Tibial artery (tissue), 4 donors: ENCODE results near the gene DVL2.

Source experiments
- DNase-seq, 2 donors: peaks; one replicate each; pipeline ENCODE4 v3.0.0-alpha.2; 2019
- H3K27ac ChIP-seq, 2 donors: fragments of 200-600 bp; sonication (generic) in 1 of 2; 1 replicate in 1 of 2; 2 replicates in 1 of 2; pipeline ENCODE4 v1.5.1; 2018 to 2019; ENCODE audit warnings: mild to moderate bottlenecking in 1 of 2
- H3K27me3 ChIP-seq, 2 donors: fragments of 200-600 bp; sonication (generic) in 1 of 2; one replicate each; pipeline versions ENCODE4 v1.5.1 to v1.6.0; 2016 to 2019
- H3K36me3 ChIP-seq, 3 donors: fragments of 200-600 bp; sonication (generic) in 2 of 3; one replicate each; pipeline ENCODE4 v1.5.1; 2016 to 2019; ENCODE audit warnings: mild to moderate bottlenecking in 2 of 3
- H3K4me1 ChIP-seq, 4 donors: fragments of 200-600 bp; sonication (generic) in 2 of 4; 1 replicate in 3 of 4; 2 replicates in 1 of 4; pipeline ENCODE4 v1.5.1; 2016 to 2019
- H3K4me3 ChIP-seq, 2 donors: fragments of 200-600 bp; sonication (generic) in 1 of 2; 1 replicate in 1 of 2; 2 replicates in 1 of 2; pipeline ENCODE4 v1.5.1; 2018 to 2019; ENCODE audit warnings: mild to moderate bottlenecking in 2 of 2
- H3K9me3 ChIP-seq, 3 donors: fragments of 200-600 bp; sonication (generic) in 1 of 3; one replicate each; pipeline ENCODE4 v1.5.1; 2016 to 2019
- intact Hi-C: fragments of 100-400 bp; cut with DNase I; formaldehyde crosslinking; loops from one replicate; pipeline ENCODE4 v1.15.0; 2023; ENCODE audit warnings: low total_unique reads
- TF ChIP-seq, protein P1 (sequence below), 2 experiments: fragments of 200-600 bp in 1 of 2; fragments of 450-650 bp in 1 of 2; IDR thresholded peaks; one replicate each; pipeline ENCODE4 v1.5.1; 2017 to 2019; ENCODE audit warnings: antibody characterized with exemption in 2 of 2, mild to moderate bottlenecking in 1 of 2, moderate library complexity in 1 of 2

Gene DVL2

GRCh38 chr17:7196651-7197401, 37.5 kb downstream of the DVL2 start:
- DNase-seq = no peak
- Histone ChIP-seq H3K27me3 (no peaks in the 10 kb centered on the region), H3K4me1 (no peaks in the 10 kb centered on the region), H3K36me3 (peaks cover 0 to 49% (median 37%) of the 10 kb centered on the region in 3 donors), H3K4me3 (no peak overlapping the region), H3K27ac (no peak overlapping the region), H3K9me3 (no peaks in the 10 kb centered on the region)
- TF ChIP-seq, protein P1, sequence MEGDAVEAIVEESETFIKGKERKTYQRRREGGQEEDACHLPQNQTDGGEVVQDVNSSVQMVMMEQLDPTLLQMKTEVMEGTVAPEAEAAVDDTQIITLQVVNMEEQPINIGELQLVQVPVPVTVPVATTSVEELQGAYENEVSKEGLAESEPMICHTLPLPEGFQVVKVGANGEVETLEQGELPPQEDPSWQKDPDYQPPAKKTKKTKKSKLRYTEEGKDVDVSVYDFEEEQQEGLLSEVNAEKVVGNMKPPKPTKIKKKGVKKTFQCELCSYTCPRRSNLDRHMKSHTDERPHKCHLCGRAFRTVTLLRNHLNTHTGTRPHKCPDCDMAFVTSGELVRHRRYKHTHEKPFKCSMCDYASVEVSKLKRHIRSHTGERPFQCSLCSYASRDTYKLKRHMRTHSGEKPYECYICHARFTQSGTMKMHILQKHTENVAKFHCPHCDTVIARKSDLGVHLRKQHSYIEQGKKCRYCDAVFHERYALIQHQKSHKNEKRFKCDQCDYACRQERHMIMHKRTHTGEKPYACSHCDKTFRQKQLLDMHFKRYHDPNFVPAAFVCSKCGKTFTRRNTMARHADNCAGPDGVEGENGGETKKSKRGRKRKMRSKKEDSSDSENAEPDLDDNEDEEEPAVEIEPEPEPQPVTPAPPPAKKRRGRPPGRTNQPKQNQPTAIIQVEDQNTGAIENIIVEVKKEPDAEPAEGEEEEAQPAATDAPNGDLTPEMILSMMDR (IDR thresholded peaks at IDR 0.05) = no peak
- intact Hi-C loops = no loop called here

DNA sequence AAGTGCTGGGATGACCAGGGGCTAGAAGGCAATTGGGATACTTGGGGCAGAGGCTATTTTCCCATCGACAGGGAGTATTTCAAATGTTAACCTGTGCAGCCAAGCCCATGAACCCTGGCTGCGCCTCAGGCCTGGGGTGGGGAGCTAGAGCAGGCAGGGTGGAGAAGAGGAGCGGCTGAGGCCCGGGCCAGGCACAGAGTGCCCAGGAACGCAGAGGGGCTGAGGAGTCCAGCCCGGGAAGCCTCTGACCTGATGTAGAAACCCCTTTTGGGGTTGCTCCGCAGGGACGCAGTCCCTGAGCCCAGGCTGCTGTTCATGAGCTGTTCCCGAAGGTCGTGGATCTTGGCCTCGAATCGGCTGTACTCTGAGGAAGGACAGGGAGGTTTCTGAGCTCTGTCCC, 38.3 kb downstream of the DVL2 start:
- TF ChIP-seq, protein P1 (IDR thresholded peaks at IDR 0.05) = no peak
- Histone ChIP-seq H3K27me3 (no peaks in the 10 kb centered on the region), H3K4me1 (no peaks in the 10 kb centered on the region), H3K4me3 (no peak overlapping the region), H3K9me3 (no peaks in the 10 kb centered on the region), H3K27ac (no peak overlapping the region), H3K36me3 (peaks cover 0 to 45% (median 33%) of the 10 kb centered on the region in 3 donors)
- DNase-seq = no peak
- intact Hi-C loops = no loop called here

DNA sequence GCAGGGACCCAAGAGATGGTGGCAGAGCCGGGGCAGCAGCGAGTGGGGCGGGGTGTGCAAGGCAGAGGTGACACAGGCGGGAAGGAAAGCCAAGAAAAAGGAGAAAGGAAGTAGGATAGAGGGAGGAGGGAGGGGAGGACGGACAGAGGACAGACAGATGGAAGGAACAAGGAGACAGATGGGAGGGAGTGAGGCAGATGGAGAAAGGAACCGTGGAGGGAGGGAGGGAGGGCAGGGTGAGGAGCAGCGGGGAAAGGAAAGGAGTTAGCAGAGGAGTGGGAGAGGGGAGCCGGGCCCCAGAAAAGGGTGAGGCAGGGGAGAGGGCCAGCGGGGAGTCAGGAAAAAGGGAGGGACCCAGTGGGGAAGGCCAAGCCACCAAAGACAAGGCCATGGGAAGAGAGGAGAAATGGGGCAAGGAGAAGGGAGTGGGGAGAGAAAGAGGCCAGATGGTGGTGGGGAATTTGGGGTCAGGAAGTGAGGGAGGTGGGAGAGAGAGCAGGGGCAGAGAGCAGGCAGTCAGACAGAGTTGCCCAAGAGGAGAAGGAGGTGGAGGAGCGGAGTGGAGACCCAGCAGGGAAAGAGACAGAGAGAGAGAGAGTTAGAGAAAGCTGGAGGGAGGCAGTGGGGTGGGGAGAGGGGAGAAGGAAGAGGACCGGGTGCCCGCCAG, 41.9 kb downstream of the DVL2 start:
- Histone ChIP-seq H3K27ac (no peak overlapping the region), H3K4me3 (no peak overlapping the region), H3K36me3 (peaks cover 0 to 54% (median 28%) of the 10 kb centered on the region in 3 donors), H3K4me1 (no peaks in the 10 kb centered on the region), H3K9me3 (no peaks in the 10 kb centered on the region), H3K27me3 (no peaks in the 10 kb centered on the region)
- TF ChIP-seq, protein P1 (IDR thresholded peaks at IDR 0.05) = no peak
- intact Hi-C loops = no loop called here
- no peak for DNase-seq

- no peak for DNase-seq
Measured at GRCh38 chr17:7191571-7192270, 42.6 kb downstream of the DVL2 start.

DNA sequence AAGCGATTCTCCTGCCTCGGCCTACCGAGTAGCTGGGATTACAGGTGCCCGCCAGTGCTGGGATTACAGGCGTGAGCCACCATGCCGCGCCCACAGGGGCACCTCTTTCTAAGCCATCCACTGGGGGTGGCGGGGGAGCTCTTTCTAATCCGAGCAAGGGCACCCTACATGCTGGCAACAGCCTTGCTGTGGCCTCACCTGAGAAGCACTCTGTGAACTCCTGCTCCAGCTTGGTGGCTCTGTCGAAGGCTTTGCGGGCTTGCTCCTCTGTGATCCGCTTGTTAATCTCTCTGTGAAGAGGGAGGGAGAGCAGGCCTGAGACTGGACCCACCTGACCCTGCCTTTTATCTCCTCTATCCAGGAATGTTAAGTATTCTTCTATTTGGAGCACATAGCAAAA, 43.2 kb downstream of the DVL2 start:
- H3K27ac ChIP-seq = no peak overlapping the region
- no peaks in the 10 kb centered on the region for H3K4me1 ChIP-seq
- H3K9me3 ChIP-seq = no peaks in the 10 kb centered on the region
- peaks cover 0 to 44% (median 17%) of the 10 kb centered on the region in 3 donors for H3K36me3 ChIP-seq
- DNase-seq = no peak
- intact Hi-C loops = no loop called here
- TF ChIP-seq, protein P1 (IDR thresholded peaks at IDR 0.05) = no peak
- H3K4me3 ChIP-seq = no peak overlapping the region
- no peaks in the 10 kb centered on the region for H3K27me3 ChIP-seq

More at GRCh38 chr17:7191571-7192270, 42.6 kb downstream of the DVL2 start:
- peaks cover 0 to 51% (median 24%) of the 10 kb centered on the region in 3 donors for H3K36me3 ChIP-seq
- no peaks in the 10 kb centered on the region for H3K4me1 ChIP-seq
- no peaks in the 10 kb centered on the region for H3K27me3 ChIP-seq
- no peak overlapping the region for H3K4me3 ChIP-seq
- no peaks in the 10 kb centered on the region for H3K9me3 ChIP-seq
- no peak overlapping the region for H3K27ac ChIP-seq
- intact Hi-C loops = no loop called here
- TF ChIP-seq, protein P1 (IDR thresholded peaks at IDR 0.05) = no peak
